H9 (cell line): ENCODE data around the gene BARX2. TPM values are rescaled to one million over a fixed set of nuclear protein-coding genes. Genes with fewer than 3 reads are reported as not detected.

Experiments
- DNase-seq: peaks from one replicate; pipeline ENCODE4 v3.0.0-alpha.2; 2017
- H2AFZ ChIP-seq: one replicate; pipeline ENCODE4 v1.6.1; 2013; ENCODE audit warnings: mild to moderate bottlenecking, low read length, control low read depth, moderate library complexity
- H2AK5ac ChIP-seq: 2 replicates; pipeline ENCODE4 v1.6.1; 2013; ENCODE audit warnings: low read length, control low read depth, mixed read lengths; ENCODE audit not compliant: insufficient read length
- H2BK120ac ChIP-seq: one replicate; pipeline ENCODE4 v1.6.1; 2013; ENCODE audit warnings: low read depth, mild to moderate bottlenecking, low read length, control low read depth, inconsistent platforms; ENCODE audit not compliant: poor library complexity, severe bottlenecking
- H2BK12ac ChIP-seq: 2 replicates; pipeline ENCODE4 v1.6.1; 2013; ENCODE audit warnings: low read length, control low read depth, mixed read lengths, low read depth; ENCODE audit not compliant: insufficient read length
- H2BK15ac ChIP-seq: 2 replicates; pipeline ENCODE4 v1.6.1; 2013; ENCODE audit warnings: low read depth, low read length, control low read depth
- H2BK20ac ChIP-seq: one replicate; pipeline ENCODE4 v1.6.1; 2013; ENCODE audit warnings: low read depth, mild to moderate bottlenecking, low read length, control low read depth, inconsistent platforms; ENCODE audit not compliant: poor library complexity, severe bottlenecking
- H2BK5ac ChIP-seq: 2 replicates; pipeline ENCODE4 v1.6.1; 2013; ENCODE audit warnings: low read length, control low read depth, mixed read lengths; ENCODE audit not compliant: insufficient read length
- H3K14ac ChIP-seq: 2 replicates; pipeline ENCODE4 v1.6.1; 2013; ENCODE audit warnings: low read length, control low read depth; ENCODE audit not compliant: insufficient read depth
- H3K18ac ChIP-seq: 2 replicates; pipeline ENCODE4 v1.6.1; 2013; ENCODE audit warnings: low read depth, mild to moderate bottlenecking, mixed read lengths, low read length, control low read depth; ENCODE audit not compliant: insufficient read length
- H3K23ac ChIP-seq: 2 replicates; pipeline ENCODE4 v1.6.1; 2013; ENCODE audit warnings: low read length, control low read depth, mixed read lengths, low read depth; ENCODE audit not compliant: insufficient read length
- H3K23me2 ChIP-seq: 2 replicates; pipeline ENCODE4 v1.6.1; 2013; ENCODE audit warnings: low read depth, mild to moderate bottlenecking, mixed read lengths, low read length, control low read depth; ENCODE audit not compliant: insufficient read length, poor library complexity, severe bottlenecking
- H3K27ac ChIP-seq: 2 replicates; pipeline ENCODE4 v1.5.1; 2013; ENCODE audit warnings: low read length, control low read depth, mixed read lengths, low read depth; ENCODE audit not compliant: insufficient read length
- H3K27me3 ChIP-seq: 2 replicates; pipeline ENCODE4 v1.6.1; 2013; ENCODE audit warnings: low read length, control low read depth, inconsistent platforms; ENCODE audit not compliant: insufficient read depth
- H3K4ac ChIP-seq: 2 replicates; pipeline ENCODE4 v1.6.1; 2013; ENCODE audit warnings: low read depth, mild to moderate bottlenecking, control low read depth, inconsistent platforms, low read length, moderate library complexity
- H3K4me1 ChIP-seq: 2 replicates; pipeline ENCODE4 v1.6.1; 2013; ENCODE audit warnings: low read length, control low read depth, inconsistent platforms; ENCODE audit not compliant: insufficient read depth
- H3K4me2 ChIP-seq: 2 replicates; pipeline ENCODE4 v1.6.1; 2013; ENCODE audit warnings: low read length, control low read depth, mixed read lengths; ENCODE audit not compliant: insufficient read length, insufficient read depth
- H3K56ac ChIP-seq: 2 replicates; pipeline ENCODE4 v1.6.1; 2013; ENCODE audit warnings: low read depth, mild to moderate bottlenecking, mixed read lengths, low read length, control low read depth; ENCODE audit not compliant: insufficient read length
- H3K79me1 ChIP-seq: 2 replicates; pipeline ENCODE4 v1.6.1; 2013; ENCODE audit warnings: low read depth, mild to moderate bottlenecking, moderate library complexity, low read length, control low read depth, inconsistent platforms; ENCODE audit not compliant: insufficient read depth, poor library complexity, severe bottlenecking
- H3K79me2 ChIP-seq: 2 replicates; pipeline ENCODE4 v1.6.1; 2013; ENCODE audit warnings: low read length, control low read depth, inconsistent platforms; ENCODE audit not compliant: insufficient read depth
- H3K9ac ChIP-seq: 2 replicates; pipeline ENCODE4 v1.6.1; 2013; ENCODE audit warnings: low read length, control low read depth, mixed read lengths; ENCODE audit not compliant: insufficient read length; ENCODE audit errors: extremely low read depth
- H3K9me3 ChIP-seq: one replicate; pipeline ENCODE4 v1.6.1; 2013; ENCODE audit warnings: low read depth, low read length, inconsistent platforms; ENCODE audit not compliant: control insufficient read depth
- H3T11ph ChIP-seq: one replicate; pipeline ENCODE4 v1.6.1; 2013; ENCODE audit warnings: mild to moderate bottlenecking, low read length, control low read depth, inconsistent platforms
- H4K20me1 ChIP-seq: one replicate; pipeline ENCODE4 v1.6.1; 2013; ENCODE audit not compliant: control insufficient read depth, insufficient read length, insufficient read depth
- H4K5ac ChIP-seq: 2 replicates; pipeline ENCODE4 v1.6.1; 2013; ENCODE audit warnings: low read depth, mild to moderate bottlenecking, mixed read lengths, low read length, control low read depth; ENCODE audit not compliant: insufficient read length
- H4K8ac ChIP-seq: replicated peaks from 2 replicates; pipeline ENCODE4 v1.6.1; 2013; ENCODE audit warnings: low read length, control low read depth, mixed read lengths, low read depth; ENCODE audit not compliant: insufficient read length
- H4K91ac ChIP-seq: 2 replicates; pipeline ENCODE4 v1.6.1; 2013; ENCODE audit warnings: low read depth, mild to moderate bottlenecking, moderate library complexity, mixed read lengths, low read length, control low read depth; ENCODE audit not compliant: insufficient read length
- H3K27ac Mint-ChIP-seq, 3 experiments: 2 replicates in 2 of 3; 3 replicates in 1 of 3; pipeline ENCODE4 v1.8.0; 2020 to 2021; ENCODE audit warnings: mixed read lengths in 3 of 3, mild to moderate bottlenecking in 1 of 3, moderate library complexity in 1 of 3
- H3K27me3 Mint-ChIP-seq: 2 replicates; pipeline ENCODE4 v1.8.0; 2021; ENCODE audit warnings: low read depth, mild to moderate bottlenecking, moderate library complexity, mixed read lengths
- H3K36me3 Mint-ChIP-seq, 3 experiments: 2 replicates in 2 of 3; 3 replicates in 1 of 3; pipeline ENCODE4 v1.8.0; 2020 to 2021; ENCODE audit warnings: low read depth in 3 of 3, mixed read lengths in 3 of 3; ENCODE audit not compliant: insufficient read depth in 1 of 3
- H3K4me1 Mint-ChIP-seq, 2 experiments: 2 replicates each; pipeline ENCODE4 v1.8.0; 2020; ENCODE audit warnings: mixed read lengths in 2 of 2
- H3K4me3 Mint-ChIP-seq, 2 experiments: 2 replicates in 1 of 2; 3 replicates in 1 of 2; pipeline ENCODE4 v1.8.0; 2020 to 2021; ENCODE audit warnings: mild to moderate bottlenecking in 2 of 2, mixed read lengths in 2 of 2, moderate library complexity in 1 of 2
- H3K9me3 Mint-ChIP-seq, 2 experiments: 2 replicates in 1 of 2; 3 replicates in 1 of 2; pipeline ENCODE4 v1.8.0; 2020; ENCODE audit warnings: mild to moderate bottlenecking in 2 of 2, mixed read lengths in 2 of 2, moderate library complexity in 1 of 2
- CTCF ChIP-seq: fragments of 200-600 bp; sonication (generic); conservative IDR thresholded peaks from 3 replicates; pipeline ENCODE4 v1.8.0; 2021; ENCODE audit warnings: antibody characterized with exemption, mild to moderate bottlenecking
- WGBS: extraction: QIAGEN DNeasy Blood & Tissue Kit; methylation state at CpG from one replicate; pipeline ENCODE4 v1.1.7; 2013; ENCODE audit warnings: missing lambda C conversion rate, low lambda C conversion rate, mixed read lengths; ENCODE audit not compliant: insufficient read length; ENCODE audit errors: extremely low coverage; 5-methylcytosine and 5-hydroxymethylcytosine counted together
- total RNA-seq: library from RNA; stranded (reverse); gene quantifications from 2 replicates; pipeline ENCODE4 v1.2.1, GENCODE V29; 2021

Gene BARX2
- total RNA-seq, 1 experiment from 2014 or later: not detected

DNA sequence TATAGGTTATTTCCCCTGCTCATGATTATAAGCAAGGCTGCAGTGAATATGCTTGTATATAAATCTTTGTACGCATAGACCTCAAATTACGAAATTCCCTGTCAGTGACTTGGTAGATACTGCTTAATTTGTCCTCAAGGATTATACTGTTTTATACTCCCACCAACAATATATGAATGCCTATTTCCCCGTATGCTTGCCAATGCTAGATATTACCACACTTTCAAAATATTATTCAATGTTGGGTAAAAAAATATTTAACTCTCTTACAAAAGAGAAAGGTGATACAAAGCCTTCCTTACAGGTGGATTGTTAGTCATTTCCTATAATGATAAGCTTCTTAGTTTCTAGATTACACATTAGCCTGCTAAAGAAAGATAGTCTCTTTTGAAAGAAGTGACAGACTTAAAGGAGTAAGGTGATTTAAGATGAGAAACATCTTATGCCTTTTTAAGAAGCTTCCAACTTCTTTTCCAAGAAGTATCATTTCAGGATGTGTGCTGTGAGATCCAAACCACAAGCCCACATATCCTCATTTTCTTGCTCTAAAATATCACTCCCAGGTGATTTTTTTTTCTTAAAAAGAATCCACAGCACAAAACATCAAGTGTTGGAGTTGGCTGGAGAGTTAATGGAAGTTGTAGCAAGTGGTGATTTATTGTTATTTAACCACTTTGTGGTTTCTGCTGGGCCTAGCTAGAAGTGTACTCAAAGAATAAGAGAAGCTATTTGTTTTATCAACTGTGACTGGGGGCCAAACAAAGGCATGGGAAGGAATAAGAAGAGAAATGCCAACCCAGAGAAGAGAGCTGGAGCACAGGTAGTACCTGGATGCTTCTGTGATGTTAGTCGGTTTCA, 59.2 kb downstream of the BARX2 start:
- no CpG with 5 or more reads among the region's 4 CpGs for WGBS
- no peak overlapping the region for H2AFZ ChIP-seq
- no peak overlapping the region for H2BK120ac ChIP-seq

More for the DNA sequence above, 59.2 kb downstream of the BARX2 start:
- H3K4me1 Mint-ChIP-seq: peaks cover under 1% of the 10 kb centered on the region in 2 experiments; a peak in 2 of 4 replicates
- no peak overlapping the region for H4K91ac ChIP-seq
- H3K9me3 ChIP-seq: no peaks in the 10 kb centered on the region
- no peak for TF ChIP-seq CTCF
- no peak overlapping the region for H3K18ac ChIP-seq
- no peak overlapping the region for H2AK5ac ChIP-seq
- H3K27ac Mint-ChIP-seq: no peak overlapping the region
- DNase-seq: no peak
- peaks cover 3 to 18% (median 14%) of the 10 kb centered on the region in 3 experiments; a peak in 4 of 7 replicates for H3K36me3 Mint-ChIP-seq
- H3K4me2 ChIP-seq: no peak overlapping the region
- H3K27me3 ChIP-seq: no peaks in the 10 kb centered on the region
- H3K27ac ChIP-seq: no peak overlapping the region
- H2BK15ac ChIP-seq: no peak overlapping the region
- H3K23me2 ChIP-seq: no peaks in the 10 kb centered on the region
- no peak overlapping the region for H3K56ac ChIP-seq
- no peak overlapping the region for H4K8ac ChIP-seq
- H3K9ac ChIP-seq: no peak overlapping the region
- no peaks in the 10 kb centered on the region for H4K20me1 ChIP-seq
- H3K27me3 Mint-ChIP-seq: peaks cover 3% of the 10 kb centered on the region
- H3K4me1 ChIP-seq: no peaks in the 10 kb centered on the region
- H2BK20ac ChIP-seq: no peak overlapping the region
- H3K79me1 ChIP-seq: no peaks in the 10 kb centered on the region
- no peak overlapping the region for H3K4ac ChIP-seq
- no peak overlapping the region for H3K4me3 Mint-ChIP-seq
- H3K23ac ChIP-seq: no peak overlapping the region
- no peaks in the 10 kb centered on the region for H3K79me2 ChIP-seq
- no peak overlapping the region for H3K14ac ChIP-seq
- no peak overlapping the region for H2BK12ac ChIP-seq
- H4K5ac ChIP-seq: no peak overlapping the region
- H2BK5ac ChIP-seq: no peak overlapping the region
- H3K9me3 Mint-ChIP-seq: peaks cover 12 to 21% of the 10 kb centered on the region in 2 experiments
- H3T11ph ChIP-seq: no peak overlapping the region
